Epithelial cell of esophagus (primary cell): ENCODE measurements around the gene ARID5B.

Experiments
- DNase-seq: peaks from one replicate; pipeline ENCODE4 v3.0.0; 2010; ENCODE audit warnings: low read depth
- H3K4me3 ChIP-seq: 2 replicates; pipeline ENCODE4 v1.5.1; 2011; ENCODE audit warnings: mild to moderate bottlenecking, low read length, control low read depth
- TF ChIP-seq, protein P1 (sequence below): IDR thresholded peaks from 2 replicates; pipeline ENCODE4 v1.5.1; 2011; ENCODE audit warnings: low read depth, mild to moderate bottlenecking, low read length, control low read depth, inconsistent platforms; ENCODE audit not compliant: insufficient read depth; ENCODE audit errors: missing control alignments

The ARID5B gene

DNA sequence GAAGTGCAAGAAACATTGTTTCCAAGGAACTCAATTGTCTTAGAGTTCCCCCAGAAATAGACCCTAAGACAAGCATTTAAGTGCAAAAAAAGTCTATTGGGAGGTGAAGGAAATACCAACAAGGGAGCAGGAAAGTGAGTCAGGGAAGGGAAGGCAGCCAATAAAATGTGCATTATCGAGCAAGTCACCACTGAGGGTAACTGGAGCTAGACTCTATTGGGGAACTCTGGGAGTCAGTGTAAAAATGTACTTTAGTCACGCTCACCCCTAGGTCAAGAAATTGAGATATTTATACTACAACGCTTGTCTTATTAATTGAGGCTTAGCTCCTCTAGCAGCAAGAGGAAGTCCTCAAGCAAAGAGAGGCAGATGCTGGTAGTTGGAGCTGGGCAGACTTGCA lies 229.4 kb downstream of the ARID5B start:
- DNase-seq: peak; percentile 61
- no peak overlapping the region for H3K4me3 ChIP-seq
- TF ChIP-seq, protein P1, sequence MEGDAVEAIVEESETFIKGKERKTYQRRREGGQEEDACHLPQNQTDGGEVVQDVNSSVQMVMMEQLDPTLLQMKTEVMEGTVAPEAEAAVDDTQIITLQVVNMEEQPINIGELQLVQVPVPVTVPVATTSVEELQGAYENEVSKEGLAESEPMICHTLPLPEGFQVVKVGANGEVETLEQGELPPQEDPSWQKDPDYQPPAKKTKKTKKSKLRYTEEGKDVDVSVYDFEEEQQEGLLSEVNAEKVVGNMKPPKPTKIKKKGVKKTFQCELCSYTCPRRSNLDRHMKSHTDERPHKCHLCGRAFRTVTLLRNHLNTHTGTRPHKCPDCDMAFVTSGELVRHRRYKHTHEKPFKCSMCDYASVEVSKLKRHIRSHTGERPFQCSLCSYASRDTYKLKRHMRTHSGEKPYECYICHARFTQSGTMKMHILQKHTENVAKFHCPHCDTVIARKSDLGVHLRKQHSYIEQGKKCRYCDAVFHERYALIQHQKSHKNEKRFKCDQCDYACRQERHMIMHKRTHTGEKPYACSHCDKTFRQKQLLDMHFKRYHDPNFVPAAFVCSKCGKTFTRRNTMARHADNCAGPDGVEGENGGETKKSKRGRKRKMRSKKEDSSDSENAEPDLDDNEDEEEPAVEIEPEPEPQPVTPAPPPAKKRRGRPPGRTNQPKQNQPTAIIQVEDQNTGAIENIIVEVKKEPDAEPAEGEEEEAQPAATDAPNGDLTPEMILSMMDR: no peak

DNA sequence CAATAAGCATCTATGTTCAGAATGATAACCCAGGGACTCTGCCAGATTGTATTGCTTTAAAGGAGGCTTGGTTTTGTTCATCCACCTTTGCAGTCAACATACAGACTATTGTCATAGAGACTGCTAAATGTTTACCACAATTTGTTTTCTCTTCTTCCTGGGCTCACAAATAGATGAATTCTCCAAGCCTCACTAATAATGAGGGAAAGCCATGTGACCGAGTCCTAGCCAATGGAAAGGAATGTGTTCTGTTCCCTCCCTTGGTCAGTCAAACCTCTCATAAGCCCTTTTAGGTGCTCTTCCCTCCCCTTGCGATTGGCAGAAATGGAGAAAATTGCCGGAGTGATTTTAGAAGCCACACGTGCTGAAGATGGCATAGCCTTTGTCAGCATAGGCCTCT lies 230.2 kb downstream of the ARID5B start:
- no peak for DNase-seq
- TF ChIP-seq, protein P1: no peak
- H3K4me3 ChIP-seq: no peak overlapping the region

GRCh38 chr10:62133618-62134017 lies 232.1 kb downstream of the ARID5B start:
- no peak overlapping the region for H3K4me3 ChIP-seq
- DNase-seq: no peak
- TF ChIP-seq, protein P1: no peak

DNA sequence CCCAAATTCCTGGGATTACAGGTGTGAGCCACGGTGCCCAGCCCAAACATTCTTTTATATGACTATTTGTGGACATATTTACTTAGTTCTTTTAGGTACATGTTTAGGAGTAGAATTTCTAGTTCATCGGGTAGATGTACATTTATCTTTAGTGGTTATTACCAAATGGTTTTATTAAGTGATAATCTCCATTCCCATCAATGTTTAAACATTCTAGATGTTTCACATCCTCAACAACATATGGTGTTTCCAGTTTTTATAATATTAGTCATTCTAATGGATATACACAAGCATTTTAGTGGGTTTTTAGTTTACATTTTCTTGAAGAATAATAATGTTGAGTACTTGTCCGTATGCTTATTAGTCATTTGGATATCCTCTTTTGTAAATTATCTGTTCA lies 235.4 kb downstream of the ARID5B start:
- no peak overlapping the region for H3K4me3 ChIP-seq
- TF ChIP-seq, protein P1: no peak
- DNase-seq: no peak
